Measurements from ENCODE around the gene ING4.

DNA sequence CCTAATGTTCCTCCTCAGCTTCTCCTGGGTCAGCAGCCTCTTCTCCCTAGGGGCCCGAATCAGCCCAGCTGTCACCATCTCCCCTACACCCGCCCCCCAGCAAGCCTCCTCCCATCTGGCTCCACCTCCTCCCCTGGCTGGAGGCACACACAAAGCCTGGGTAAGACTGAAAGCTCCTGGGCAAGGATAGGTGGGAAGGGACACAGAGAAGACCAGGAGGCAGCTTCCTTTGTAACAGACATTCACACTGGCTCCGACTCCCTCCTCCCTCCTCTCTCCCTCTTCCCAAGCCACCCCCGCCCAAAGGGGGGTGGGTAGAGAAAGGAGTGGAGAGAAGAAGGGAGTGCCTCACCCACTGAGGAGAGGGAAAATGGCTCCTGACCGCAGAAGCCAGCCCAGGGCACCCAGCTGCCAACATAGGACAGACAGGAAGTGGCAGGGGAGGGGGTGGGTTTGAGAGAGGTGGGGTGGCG, 59.8 kb downstream of the ING4 start:
- TF ChIP-seq, protein P1, sequence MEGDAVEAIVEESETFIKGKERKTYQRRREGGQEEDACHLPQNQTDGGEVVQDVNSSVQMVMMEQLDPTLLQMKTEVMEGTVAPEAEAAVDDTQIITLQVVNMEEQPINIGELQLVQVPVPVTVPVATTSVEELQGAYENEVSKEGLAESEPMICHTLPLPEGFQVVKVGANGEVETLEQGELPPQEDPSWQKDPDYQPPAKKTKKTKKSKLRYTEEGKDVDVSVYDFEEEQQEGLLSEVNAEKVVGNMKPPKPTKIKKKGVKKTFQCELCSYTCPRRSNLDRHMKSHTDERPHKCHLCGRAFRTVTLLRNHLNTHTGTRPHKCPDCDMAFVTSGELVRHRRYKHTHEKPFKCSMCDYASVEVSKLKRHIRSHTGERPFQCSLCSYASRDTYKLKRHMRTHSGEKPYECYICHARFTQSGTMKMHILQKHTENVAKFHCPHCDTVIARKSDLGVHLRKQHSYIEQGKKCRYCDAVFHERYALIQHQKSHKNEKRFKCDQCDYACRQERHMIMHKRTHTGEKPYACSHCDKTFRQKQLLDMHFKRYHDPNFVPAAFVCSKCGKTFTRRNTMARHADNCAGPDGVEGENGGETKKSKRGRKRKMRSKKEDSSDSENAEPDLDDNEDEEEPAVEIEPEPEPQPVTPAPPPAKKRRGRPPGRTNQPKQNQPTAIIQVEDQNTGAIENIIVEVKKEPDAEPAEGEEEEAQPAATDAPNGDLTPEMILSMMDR (IDR thresholded peaks at IDR 0.05; ENCODE audit: insufficient read depth, low read length): no peak
- TF ChIP-seq POLR2AphosphoS5 (IDR thresholded peaks at IDR 0.05; ENCODE audit: low read depth) (no peak), GABPA (IDR thresholded peaks at IDR 0.05; ENCODE audit: low read depth) (no peak)
- TF ChIP-seq, protein P2, sequence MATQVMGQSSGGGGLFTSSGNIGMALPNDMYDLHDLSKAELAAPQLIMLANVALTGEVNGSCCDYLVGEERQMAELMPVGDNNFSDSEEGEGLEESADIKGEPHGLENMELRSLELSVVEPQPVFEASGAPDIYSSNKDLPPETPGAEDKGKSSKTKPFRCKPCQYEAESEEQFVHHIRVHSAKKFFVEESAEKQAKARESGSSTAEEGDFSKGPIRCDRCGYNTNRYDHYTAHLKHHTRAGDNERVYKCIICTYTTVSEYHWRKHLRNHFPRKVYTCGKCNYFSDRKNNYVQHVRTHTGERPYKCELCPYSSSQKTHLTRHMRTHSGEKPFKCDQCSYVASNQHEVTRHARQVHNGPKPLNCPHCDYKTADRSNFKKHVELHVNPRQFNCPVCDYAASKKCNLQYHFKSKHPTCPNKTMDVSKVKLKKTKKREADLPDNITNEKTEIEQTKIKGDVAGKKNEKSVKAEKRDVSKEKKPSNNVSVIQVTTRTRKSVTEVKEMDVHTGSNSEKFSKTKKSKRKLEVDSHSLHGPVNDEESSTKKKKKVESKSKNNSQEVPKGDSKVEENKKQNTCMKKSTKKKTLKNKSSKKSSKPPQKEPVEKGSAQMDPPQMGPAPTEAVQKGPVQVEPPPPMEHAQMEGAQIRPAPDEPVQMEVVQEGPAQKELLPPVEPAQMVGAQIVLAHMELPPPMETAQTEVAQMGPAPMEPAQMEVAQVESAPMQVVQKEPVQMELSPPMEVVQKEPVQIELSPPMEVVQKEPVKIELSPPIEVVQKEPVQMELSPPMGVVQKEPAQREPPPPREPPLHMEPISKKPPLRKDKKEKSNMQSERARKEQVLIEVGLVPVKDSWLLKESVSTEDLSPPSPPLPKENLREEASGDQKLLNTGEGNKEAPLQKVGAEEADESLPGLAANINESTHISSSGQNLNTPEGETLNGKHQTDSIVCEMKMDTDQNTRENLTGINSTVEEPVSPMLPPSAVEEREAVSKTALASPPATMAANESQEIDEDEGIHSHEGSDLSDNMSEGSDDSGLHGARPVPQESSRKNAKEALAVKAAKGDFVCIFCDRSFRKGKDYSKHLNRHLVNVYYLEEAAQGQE (IDR thresholded peaks at IDR 0.05; ENCODE audit: insufficient replicate concordance, low read depth): no peak

Measured in HL-60 (cell line).